HEK293 (cell line): ENCODE measurements around the gene MAML2.

Source experiments
- CTCF ChIA-PET: fragments of 350-600 bp; formaldehyde crosslinking; extraction: SDS; loops from one replicate; lab custom pipeline; 2021; ENCODE audit warnings: antibody characterized with exemption; lab: Yijun Ruan, JAX
- POLR2A ChIA-PET: fragments of 300-600 bp; formaldehyde crosslinking; extraction: SDS; loops from one replicate; lab custom pipeline; 2020; ENCODE audit warnings: antibody characterized with exemption, inconsistent platforms; lab: Yijun Ruan, JAX
- H3K27ac ChIP-seq: fragments of 200-500 bp; sonication (Bioruptor generic); 2 replicates; pipeline ENCODE4 v1.5.1; 2014; ENCODE audit warnings: low read depth, low read length, control low read depth, inconsistent platforms; ENCODE audit errors: extremely low read depth
- H3K36me3 ChIP-seq, 2 experiments: fragments of 200-500 bp in 1 of 2; sonication (Bioruptor generic) in 1 of 2; 1 replicate in 1 of 2; 2 replicates in 1 of 2; pipeline ENCODE4 v1.5.1; 2014 to 2017; ENCODE audit warnings: inconsistent platforms in 2 of 2, low read length in 2 of 2; ENCODE audit not compliant: control insufficient read depth in 2 of 2, insufficient read depth in 1 of 2
- H3K4me1 ChIP-seq: fragments of 200-500 bp; sonication (Bioruptor generic); 2 replicates; pipeline ENCODE4 v1.5.1; 2014; ENCODE audit warnings: mild to moderate bottlenecking, low read length, inconsistent platforms; ENCODE audit not compliant: control insufficient read depth, insufficient read depth
- H3K4me3 ChIP-seq: 2 replicates; pipeline ENCODE4 v1.5.1; 2011; ENCODE audit warnings: low read depth, mild to moderate bottlenecking, control low read depth, low read length, moderate library complexity
- H3K9me3 ChIP-seq: fragments of 200-500 bp; sonication (Bioruptor generic); 2 replicates; pipeline ENCODE4 v1.5.1; 2014; ENCODE audit warnings: low read depth, low read length, inconsistent platforms; ENCODE audit not compliant: control insufficient read depth, insufficient read depth
- AEBP2 ChIP-seq: fragments of 450-650 bp; formaldehyde crosslinking; IDR thresholded peaks from 2 replicates; pipeline ENCODE4 v1.5.1; 2016; ENCODE audit warnings: missing biosample characterization, missing genetic modification characterization, borderline replicate concordance
- HIC1 ChIP-seq: fragments of 450-650 bp; formaldehyde crosslinking; IDR thresholded peaks from 2 replicates; pipeline ENCODE4 v1.5.1; 2016; ENCODE audit warnings: missing biosample characterization, missing genetic modification characterization
- HOXD13 ChIP-seq: sonication (generic); formaldehyde crosslinking; IDR thresholded peaks from 2 replicates; pipeline ENCODE4 v1.8.0; 2022; ENCODE audit warnings: missing genetic modification reagents, borderline replicate concordance
- PRDM1 ChIP-seq: fragments of 450-650 bp; formaldehyde crosslinking; IDR thresholded peaks from 2 replicates; pipeline ENCODE4; 2016; ENCODE audit warnings: missing biosample characterization, missing genetic modification characterization
- PRDM10 ChIP-seq: fragments of 450-650 bp; formaldehyde crosslinking; IDR thresholded peaks from 2 replicates; pipeline ENCODE4 v1.5.1; 2016; ENCODE audit warnings: missing biosample characterization, missing genetic modification characterization
- TCF7L2 ChIP-seq: IDR thresholded peaks from 2 replicates; pipeline ENCODE4 v1.6.1; 2011; ENCODE audit warnings: low read depth, mild to moderate bottlenecking, inconsistent platforms, low read length, moderate library complexity, borderline replicate concordance
- ZEB2 ChIP-seq: fragments of 450-650 bp; formaldehyde crosslinking; IDR thresholded peaks from 2 replicates; pipeline ENCODE4 v1.5.1; 2016; ENCODE audit warnings: missing biosample characterization, missing genetic modification characterization
- ZFP3 ChIP-seq: fragments of 450-650 bp; formaldehyde crosslinking; IDR thresholded peaks from 2 replicates; pipeline ENCODE4 v1.5.1; 2016; ENCODE audit warnings: low read depth, missing biosample characterization, missing genetic modification characterization
- ZIC2 ChIP-seq: fragments of 450-650 bp; formaldehyde crosslinking; IDR thresholded peaks from 2 replicates; pipeline ENCODE4 v1.5.1; 2016; ENCODE audit warnings: missing biosample characterization, missing genetic modification characterization
- ZNF157 ChIP-seq: fragments of 450-650 bp; formaldehyde crosslinking; IDR thresholded peaks from 2 replicates; pipeline ENCODE4 v1.5.1; 2016; ENCODE audit warnings: missing biosample characterization, missing genetic modification characterization
- ZNF169 ChIP-seq: fragments of 450-650 bp; formaldehyde crosslinking; IDR thresholded peaks from 2 replicates; pipeline ENCODE4 v1.5.1; 2016; ENCODE audit warnings: missing biosample characterization, missing genetic modification characterization
- ZNF335 ChIP-seq: fragments of 450-650 bp; formaldehyde crosslinking; conservative IDR thresholded peaks from 2 replicates; pipeline ENCODE4 v1.5.1; 2016; ENCODE audit warnings: missing biosample characterization, missing genetic modification characterization
- ZNF404 ChIP-seq: fragments of 450-650 bp; formaldehyde crosslinking; IDR thresholded peaks from 2 replicates; pipeline ENCODE4 v1.5.1; 2017; ENCODE audit warnings: missing biosample characterization, missing genetic modification characterization
- ZNF416 ChIP-seq: fragments of 450-650 bp; formaldehyde crosslinking; IDR thresholded peaks from 2 replicates; pipeline ENCODE4 v1.5.1; 2016; ENCODE audit warnings: missing biosample characterization, missing genetic modification characterization
- ZNF548 ChIP-seq: fragments of 450-650 bp; formaldehyde crosslinking; IDR thresholded peaks from 2 replicates; pipeline ENCODE4 v1.5.1; 2016; ENCODE audit warnings: missing biosample characterization, missing genetic modification characterization
- ZNF555 ChIP-seq: fragments of 450-650 bp; formaldehyde crosslinking; conservative IDR thresholded peaks from 2 replicates; pipeline ENCODE4 v1.5.1; 2017; ENCODE audit warnings: missing biosample characterization, mild to moderate bottlenecking, missing genetic modification characterization, inconsistent platforms
- ZNF600 ChIP-seq: fragments of 450-650 bp; formaldehyde crosslinking; IDR thresholded peaks from 2 replicates; pipeline ENCODE4 v1.5.1; 2016; ENCODE audit warnings: missing biosample characterization, missing genetic modification characterization
- ZNF626 ChIP-seq: fragments of 450-650 bp; sonication (Bioruptor Pico); formaldehyde crosslinking; IDR thresholded peaks from 2 replicates; pipeline ENCODE4 v1.5.1; 2018; ENCODE audit warnings: missing biosample characterization, missing genetic modification characterization, inconsistent platforms
- ZNF645 ChIP-seq: fragments of 450-650 bp; formaldehyde crosslinking; IDR thresholded peaks from 2 replicates; pipeline ENCODE4; 2016; ENCODE audit warnings: missing biosample characterization, missing genetic modification characterization
- ZNF692 ChIP-seq: fragments of 450-650 bp; formaldehyde crosslinking; IDR thresholded peaks from 2 replicates; pipeline ENCODE4 v1.5.1; 2016; ENCODE audit warnings: missing biosample characterization, missing genetic modification characterization

Gene MAML2

GRCh38 chr11:96306933-96307775 lies 35.8 kb downstream of the MAML2 start (continued):
- TF ChIP-seq ZNF555 (no peak), HIC1 (tag by site-specific recombination) (0 out of 2 replicates have a peak, but pooled peaks have one; percentile 40), ZNF416 (tag by site-specific recombination) (no peak), ZEB2 (tag by site-specific recombination) (peak; percentile 34; the same call in 1 of the 2 replicates)

GRCh38 chr11:96306600-96306932 lies 36.4 kb downstream of the MAML2 start:
- peak overlapping the region; percentile 15; the same call in 1 of the 2 replicates for H3K4me3 ChIP-seq
- no peak for TF ChIP-seq ZNF169
- TF ChIP-seq ZNF157, result no peak
- TF ChIP-seq HOXD13, result no peak
- peak; percentile 97 for TF ChIP-seq PRDM10 (tag by site-specific recombination)
- no peak for TF ChIP-seq ZNF600 (tag by site-specific recombination)
- no peak for TF ChIP-seq ZFP3
- no peak for TF ChIP-seq ZNF404 (tag by site-specific recombination)
- 0 out of 2 replicates have a peak, but pooled peaks have one; percentile 14 for TF ChIP-seq ZNF335 (tag by site-specific recombination)
- no peak for TF ChIP-seq ZIC2 (tag by site-specific recombination)
- peaks cover 13% of the 10 kb centered on the region for H3K4me1 ChIP-seq
- ChIA-PET CTCF (interaction anchor here (0.6 to 1.4 kb wide), 4 partner anchors 24 to 250 kb away, joined by 3 to 6 read pairs (median 3); partner anchors contain the start of gene MAML2), POLR2A (interaction anchor here (0.8 to 1.7 kb wide), 4 partner anchors 20 to 383 kb away, joined by 3 to 6 read pairs (median 4); partner anchors contain the start of genes MAML2 and MTMR2)
- H3K9me3 ChIP-seq, result no peaks in the 10 kb centered on the region
- H3K27ac ChIP-seq, result peak overlapping the region; percentile 75
- no peaks in the 10 kb centered on the region for H3K36me3 ChIP-seq

GRCh38 chr11:96306071-96306470 lies 36.9 kb downstream of the MAML2 start:
- Histone ChIP-seq H3K4me3 (no peak overlapping the region), H3K4me1 (peaks cover 11% of the 10 kb centered on the region), H3K36me3 (no peaks in the 10 kb centered on the region), H3K9me3 (no peaks in the 10 kb centered on the region), H3K27ac (peak overlapping the region; percentile 75; the same call in 1 of the 2 replicates)
- CTCF ChIA-PET, result interaction anchor here (1.0 kb wide), 1 partner anchor 150 kb away, joined by 3 read pairs; no protein-coding TSS in a partner anchor
- no peak for TF ChIP-seq PRDM1 (tag by site-specific recombination)
- no peak for TF ChIP-seq AEBP2 (tag by site-specific recombination)
- TF ChIP-seq ZNF692 (tag by site-specific recombination), result no peak
- no peak for TF ChIP-seq ZNF645 (tag by site-specific recombination)
- no peak for TF ChIP-seq TCF7L2
- TF ChIP-seq ZNF548 (tag by site-specific recombination), result no peak
- no peak for TF ChIP-seq ZNF626 (tag by site-specific recombination)
- POLR2A ChIA-PET, result interaction anchor here (1.7 kb wide), 1 partner anchor 62 kb away, joined by 6 read pairs; no protein-coding TSS in a partner anchor
